ENCODE data around the gene MRPL2.

Gene MRPL2

DNA sequence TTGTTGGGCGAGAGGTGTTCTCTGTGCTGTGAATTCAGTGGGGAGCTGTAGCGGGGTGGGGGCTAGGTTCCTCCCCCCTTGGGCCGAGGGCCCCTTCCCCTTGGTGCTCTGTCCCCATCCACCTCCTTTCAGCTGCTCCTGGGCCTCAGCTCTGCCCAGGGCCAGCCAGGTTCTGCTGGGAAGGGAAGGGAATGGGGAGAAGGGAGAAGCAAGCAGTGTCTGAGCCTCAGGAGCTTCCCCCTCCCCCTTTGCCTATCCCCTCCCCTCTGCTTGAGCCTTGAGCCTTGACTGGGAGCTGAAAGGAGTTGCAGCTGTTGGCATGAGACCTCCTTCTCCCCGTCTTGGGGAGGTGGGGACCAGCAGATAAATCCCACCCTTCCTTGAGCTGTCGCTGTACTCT lies 38.4 kb downstream of the MRPL2 start:
- DNase-seq (ENCODE audit: low read depth) = no peak

DNA sequence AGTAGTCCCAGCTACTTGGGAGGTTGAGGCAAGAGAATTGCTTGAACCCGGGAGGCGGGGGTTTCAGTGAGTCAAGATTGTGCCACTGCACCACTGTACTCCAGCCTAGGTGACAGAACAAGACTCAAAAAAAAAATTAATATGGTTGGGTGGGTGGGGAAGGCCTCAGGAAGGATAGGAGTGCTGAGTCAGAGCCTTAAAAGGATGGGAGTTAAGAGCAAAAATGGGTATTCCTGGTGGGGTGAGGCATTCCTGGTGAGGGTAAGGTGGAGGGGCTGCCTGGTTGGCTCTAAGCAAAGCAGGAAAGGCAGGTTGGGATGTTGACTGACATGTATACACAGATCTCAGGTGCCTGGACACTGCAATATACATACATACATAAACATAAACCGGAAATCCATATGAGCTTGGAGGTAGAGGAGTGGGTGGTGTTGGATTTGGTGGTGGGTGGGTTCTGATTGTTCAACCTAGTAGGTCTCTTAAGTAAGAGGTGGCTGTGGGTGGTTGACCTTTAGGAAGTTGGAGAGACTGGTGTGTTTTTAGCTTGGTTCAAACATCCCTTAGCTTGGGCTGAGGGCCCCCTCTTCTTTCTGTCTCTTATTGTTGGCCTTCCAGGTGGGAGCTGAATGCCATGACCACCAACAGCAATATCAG lies 39.1 kb downstream of the MRPL2 start:
- DNase-seq (ENCODE audit: low read depth) = no peak

DNA sequence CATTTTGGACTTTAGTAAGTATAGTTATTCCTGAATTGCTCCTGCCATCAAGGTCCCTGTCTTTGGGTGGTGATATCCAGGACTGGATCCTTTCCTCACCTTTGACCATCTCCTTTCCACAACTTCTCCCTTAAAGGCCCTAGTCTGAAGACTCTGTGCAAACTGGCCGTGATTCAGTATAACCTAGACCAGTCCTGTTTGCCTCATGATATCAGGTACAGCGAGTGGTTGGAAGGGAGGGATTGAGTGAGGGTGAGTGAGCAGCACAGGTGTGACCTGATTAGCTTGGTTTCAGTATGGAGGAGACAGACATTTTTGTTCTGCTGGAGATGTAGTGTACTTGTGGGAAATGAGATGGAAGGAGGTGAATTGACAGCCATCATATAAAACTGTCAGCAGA lies 40.1 kb downstream of the MRPL2 start:
- DNase-seq (ENCODE audit: low read depth) = no peak

- DNase-seq (ENCODE audit: low read depth) = no peak
These were observed 42.3 kb downstream of the MRPL2 start for GRCh38 chr6:43016943-43017334.

DNA sequence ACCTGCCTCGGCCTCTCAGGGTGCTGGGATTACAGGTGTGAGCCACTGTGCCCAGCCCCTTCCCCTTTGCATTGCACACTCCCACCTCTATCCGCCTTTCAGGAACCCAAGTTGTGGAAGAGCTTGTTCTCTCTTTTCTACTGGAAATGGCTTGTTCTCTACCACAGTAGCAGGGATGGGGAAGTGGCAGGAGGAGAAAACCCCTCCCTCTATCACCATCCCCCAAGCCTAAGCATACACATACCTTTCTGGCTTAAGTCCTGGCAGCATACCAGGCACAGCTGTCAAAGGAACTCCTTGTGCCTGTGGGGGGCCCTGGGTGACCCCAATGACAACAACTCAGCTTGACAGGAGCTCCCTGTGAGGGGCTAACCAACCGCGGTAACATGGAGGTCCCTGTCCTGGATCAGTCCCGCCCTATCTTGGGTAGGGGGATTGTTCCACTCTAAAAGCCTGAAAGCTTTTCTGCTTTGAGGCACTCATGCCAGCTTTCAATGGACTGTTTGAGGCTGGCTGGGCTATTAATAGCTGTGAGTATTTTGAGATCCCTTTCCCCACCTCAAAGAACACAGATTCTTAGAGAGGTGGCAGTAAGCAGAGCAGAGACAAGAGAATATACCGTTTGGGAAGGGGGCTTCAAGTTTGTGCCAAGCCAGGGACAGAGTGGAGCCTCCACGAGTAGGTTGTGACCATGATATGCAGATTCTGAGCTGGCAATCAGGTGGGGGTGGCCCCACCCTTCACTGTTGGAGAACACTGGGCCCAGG lies 42.9 kb downstream of the MRPL2 start:
- DNase-seq (ENCODE audit: low read depth) = no peak

DNA sequence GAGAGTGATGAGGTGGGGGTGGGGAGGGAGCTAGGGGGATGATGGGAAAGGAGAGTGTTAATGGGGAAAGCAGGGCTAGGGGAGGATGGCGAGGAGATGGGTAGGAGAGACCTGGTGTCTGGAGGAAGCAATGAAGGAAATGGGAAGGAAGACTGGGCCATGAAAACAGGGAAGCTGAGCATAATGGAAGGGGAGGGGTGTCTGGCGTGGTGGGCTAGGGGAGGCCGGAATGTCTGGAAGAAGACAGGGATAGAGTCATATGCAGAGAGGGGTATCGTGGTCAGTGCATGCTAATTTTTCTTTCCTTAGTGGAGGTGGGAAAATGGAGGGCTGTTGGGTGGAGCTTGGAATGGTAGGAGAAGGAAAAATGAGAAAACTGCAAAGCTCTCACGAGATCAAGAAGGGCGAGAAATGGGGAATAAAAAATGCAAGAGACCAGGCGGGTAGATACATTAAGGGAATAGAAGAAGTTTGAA lies 44.8 kb downstream of the MRPL2 start:
- no peak for DNase-seq (ENCODE audit: low read depth)

DNA sequence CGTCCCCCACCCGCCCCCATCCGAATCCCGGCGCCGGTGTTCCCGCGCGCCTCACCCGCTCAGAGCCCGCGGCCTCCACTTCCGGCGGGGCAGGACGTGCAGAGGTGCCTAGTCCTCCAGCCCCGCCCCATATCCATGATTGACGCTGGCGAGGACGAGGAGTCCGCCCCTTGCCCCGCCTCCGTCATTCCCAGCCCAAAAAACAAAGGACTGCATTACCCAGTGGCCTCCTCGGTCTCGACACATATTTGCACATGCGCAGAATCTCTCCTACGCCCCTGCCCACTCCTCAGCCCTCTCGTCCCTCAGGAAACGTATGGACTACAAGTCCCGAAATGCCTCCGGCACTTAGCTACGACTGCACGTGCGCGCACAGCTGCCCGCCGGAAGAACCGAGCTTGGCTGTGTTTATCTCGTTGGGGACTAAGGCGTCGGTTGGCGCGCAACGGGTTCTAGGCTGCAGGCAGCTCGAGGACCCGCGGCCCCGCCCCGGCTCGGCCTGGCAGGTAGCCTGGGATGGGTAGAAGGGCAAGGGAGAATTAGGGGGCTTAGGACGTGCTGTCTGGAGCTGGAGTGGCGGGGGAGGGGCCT lies 45.3 kb downstream of the MRPL2 start, which contains the start of the genes KLHDC3 and MEA1:
TSS of gene KLHDC3 (plus strand) at position 407 of the 591 bp plus-strand sequence. CDS start 2,944 bp downstream, outside the sequence.
TSS of gene MEA1 (minus strand) at position 104 of the 591 bp plus-strand sequence. CDS start 133 bp downstream, outside the sequence.
- peak; percentile 98 for DNase-seq (ENCODE audit: low read depth)

DNA sequence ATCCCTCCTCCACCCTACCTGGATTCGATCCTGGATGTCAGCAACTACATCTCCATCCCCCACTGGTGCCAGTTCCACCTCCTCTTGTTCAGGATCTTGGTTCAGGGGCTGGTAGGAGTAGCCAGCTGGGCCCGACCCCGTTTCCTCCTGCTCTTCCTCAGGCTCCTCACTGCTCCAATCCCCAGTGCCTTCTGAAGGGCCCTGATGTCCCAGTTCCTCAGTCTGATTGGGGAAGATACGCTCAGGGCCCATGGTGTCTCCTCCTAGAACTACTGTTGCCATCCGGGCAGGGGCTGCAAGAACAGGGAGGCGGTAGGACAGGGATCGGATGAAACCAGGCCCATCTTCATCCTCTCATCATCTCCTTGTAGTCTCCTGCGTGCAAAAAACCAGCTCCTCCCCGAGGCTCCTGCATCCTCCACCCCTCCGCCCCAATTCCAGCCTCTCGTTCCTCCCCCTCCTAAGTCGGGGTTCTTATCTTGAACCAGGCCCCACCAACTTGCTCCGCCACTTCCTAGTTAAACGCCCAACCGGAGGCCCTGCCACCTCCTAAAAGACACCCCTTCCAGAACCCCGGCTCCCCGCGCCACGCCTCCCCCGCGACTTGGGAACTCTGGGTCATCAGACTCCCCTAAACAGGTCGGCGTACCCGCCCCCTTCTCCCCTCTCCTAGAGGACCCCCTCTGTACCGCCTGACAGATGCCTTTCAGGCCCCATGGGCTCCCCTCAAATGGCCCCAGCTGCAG lies 46.0 kb downstream of the MRPL2 start:
- no peak for DNase-seq (ENCODE audit: low read depth)

DNA sequence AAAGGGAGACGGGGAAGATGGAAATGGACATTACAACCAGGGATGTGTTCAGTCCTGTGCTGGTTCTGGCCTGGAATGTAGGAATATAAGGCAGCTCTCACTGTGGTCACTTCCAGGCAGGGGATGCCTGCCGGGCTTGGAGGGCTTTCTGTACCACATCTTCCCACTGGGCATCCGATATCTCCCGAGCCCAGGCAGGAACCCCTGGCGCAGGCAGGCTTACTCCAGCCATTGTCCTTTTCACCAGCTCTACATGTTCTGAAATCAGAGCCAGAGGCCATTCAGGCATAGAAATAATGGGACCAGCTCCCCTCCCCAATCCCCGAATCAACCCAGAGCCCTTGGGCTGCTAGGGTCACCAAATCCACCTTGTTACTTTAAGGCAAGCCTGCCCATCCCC lies 46.9 kb downstream of the MRPL2 start:
- no peak for DNase-seq (ENCODE audit: low read depth)

DNA sequence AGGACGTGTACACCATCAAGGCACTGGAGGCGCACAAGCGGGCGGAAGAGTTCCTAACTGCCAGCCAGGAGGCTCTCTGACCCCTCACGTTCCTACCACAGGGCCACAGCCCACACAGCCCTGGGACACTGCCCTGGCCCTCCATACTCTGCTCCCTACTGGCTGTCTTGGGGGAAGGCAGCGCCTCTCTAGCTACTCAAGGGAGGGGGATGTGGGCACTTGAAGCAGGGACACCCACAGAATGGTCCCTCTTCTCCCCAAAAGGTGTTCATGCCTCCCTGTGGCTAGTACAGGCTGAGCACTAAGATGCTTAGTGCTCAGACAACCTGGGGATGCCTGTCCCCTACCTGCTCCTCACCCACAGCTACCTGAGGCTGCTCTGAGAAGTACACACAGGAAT lies 48.0 kb downstream of the MRPL2 start:
- no peak for DNase-seq (ENCODE audit: low read depth)

DNA sequence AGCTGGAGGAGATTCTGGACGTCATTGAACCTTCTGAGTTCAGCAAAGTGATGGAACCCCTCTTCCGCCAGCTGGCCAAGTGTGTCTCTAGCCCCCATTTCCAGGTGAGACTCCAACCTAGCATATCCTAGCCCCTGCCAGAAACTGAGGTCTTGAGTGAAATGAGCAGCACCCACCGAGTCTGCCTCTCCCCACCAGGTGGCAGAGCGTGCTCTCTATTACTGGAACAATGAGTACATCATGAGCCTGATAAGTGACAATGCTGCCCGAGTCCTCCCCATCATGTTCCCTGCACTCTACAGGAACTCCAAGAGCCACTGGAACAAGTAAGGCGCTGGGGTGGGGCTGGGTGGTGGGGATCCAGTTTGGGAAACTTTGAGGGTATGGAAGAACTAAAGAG lies 50.1 kb downstream of the MRPL2 start:
- no peak for DNase-seq (ENCODE audit: low read depth)

GRCh38 chr6:43007126-43007525 lies 52.1 kb downstream of the MRPL2 start:
- DNase-seq (ENCODE audit: low read depth) = no peak

- DNase-seq (ENCODE audit: low read depth) = no peak
These were observed 53.0 kb downstream of the MRPL2 start for GRCh38 chr6:43006251-43006650.

DNA sequence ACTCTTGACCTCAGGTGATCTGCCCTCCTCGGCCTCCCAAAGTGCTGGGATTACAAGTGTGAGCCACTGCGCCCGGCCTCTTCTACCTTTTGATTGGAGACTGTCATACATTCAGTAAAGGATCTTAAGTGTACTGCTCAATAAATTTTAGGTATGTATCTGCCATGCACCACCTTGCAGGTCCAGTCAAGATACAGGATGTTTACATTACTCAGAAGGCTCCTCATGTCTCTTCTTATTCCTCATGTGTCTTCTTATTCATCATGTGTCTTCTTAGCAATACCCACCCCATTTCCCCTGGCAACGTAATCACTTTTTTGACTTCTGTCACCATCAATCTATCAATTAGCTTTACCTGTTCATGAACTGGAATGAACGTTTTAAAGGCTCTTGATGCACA lies 53.4 kb downstream of the MRPL2 start:
- DNase-seq (ENCODE audit: low read depth) = no peak

All from stimulated activated CD4-positive, alpha-beta T cell treated with anti-CD3 and anti-CD28 coated beads, Interleukin-2, amount 100 ng/mL, for 4 hours (primary cell).